DMS114 treated with DMSO at 0.1 percent for 48 hours (cell line): Measurements from ENCODE around the gene PDGFD.

Experiments
- DNase-seq: peaks from one replicate; lab custom pipeline; 2025; ENCODE audit not compliant: unreplicated experiment; lab: John Stamatoyannopoulos, UW

Gene PDGFD

DNA sequence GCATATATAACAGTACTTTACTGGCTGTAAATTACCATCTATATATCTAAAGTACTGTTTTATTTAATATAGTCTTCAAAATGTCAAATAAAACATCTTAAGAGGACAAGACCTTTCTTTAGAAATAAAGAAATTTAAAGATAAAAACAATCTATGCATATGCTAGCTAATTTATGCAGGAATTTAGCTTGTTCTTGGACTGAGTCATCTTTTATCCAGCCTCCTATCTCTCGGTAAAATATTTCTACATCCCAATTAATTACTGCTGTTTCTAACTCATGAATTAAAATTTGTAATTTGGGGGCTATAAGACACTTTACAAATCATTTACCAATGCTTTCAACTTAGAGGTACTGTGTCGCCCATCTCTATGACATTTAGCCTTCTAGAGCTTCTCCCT, 200.3 kb downstream of the PDGFD start:
- DNase-seq: no peak

DNA sequence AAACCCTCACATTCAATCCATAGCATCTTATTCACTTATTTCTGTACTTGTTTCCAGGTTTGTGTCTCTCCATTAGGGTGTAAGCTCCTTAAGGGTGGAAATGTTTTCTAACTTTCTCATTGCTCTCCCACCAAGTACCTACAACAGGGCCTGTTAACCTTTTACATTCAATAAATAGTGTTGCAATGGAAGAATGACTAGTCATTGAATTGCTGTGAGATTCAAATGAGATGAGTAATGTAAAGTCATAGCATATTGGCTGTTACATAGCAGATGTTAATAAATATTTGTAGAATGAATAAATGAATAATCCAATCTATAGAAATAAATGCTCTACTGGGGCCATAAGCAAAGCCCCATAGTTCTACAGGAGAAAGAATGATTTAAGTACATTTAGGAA, 202.9 kb downstream of the PDGFD start:
- no peak for DNase-seq

DNA sequence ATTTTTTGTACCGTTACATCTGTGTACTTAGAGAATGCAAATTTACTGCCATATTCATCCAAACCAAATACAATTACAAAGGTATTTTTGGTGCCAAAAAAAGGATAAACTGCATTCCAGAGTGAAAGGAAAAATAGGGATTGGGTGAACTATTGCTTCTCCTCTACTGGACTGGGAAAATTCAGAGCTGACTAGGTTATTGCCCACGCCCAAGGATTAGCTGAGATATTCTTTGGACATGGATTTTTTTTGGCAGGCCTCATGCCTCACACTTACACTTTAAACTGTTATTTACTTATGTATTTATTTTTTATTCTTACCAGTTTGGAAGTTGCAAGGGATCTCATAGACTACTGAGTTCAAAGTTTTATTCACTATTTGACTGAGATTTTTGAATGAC, 203.8 kb downstream of the PDGFD start:
- DNase-seq: no peak

DNA sequence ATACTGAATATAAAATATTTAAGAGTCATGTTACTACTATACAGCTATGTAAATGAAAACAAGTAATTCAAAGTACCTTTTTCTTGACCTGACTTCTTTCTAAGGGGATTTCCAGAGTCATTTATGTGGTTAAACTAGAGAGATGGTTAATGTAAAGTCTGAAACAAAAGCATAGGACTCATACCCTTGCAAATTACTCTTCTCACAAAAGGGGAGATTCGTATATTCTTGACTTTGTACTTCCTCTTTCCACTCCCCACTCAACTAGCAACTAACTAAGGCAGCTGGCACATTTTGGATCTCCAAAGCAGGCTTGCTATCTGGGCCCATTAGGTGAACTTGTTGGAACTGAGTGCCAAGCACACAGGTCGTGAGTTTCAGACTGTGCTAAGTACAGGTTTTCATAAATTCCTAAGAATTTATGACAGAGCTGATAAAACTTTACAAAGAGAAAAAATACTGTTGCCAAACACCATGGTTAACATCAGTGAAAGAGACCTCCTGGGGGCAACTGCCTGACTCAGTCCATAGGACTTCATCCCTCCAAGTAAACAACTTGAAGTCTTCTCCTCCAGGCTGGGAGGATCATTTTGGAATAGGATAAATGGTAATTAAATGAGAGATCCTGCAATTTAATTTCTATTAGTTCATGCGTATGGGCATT, 204.5 kb downstream of the PDGFD start:
- no peak for DNase-seq

DNA sequence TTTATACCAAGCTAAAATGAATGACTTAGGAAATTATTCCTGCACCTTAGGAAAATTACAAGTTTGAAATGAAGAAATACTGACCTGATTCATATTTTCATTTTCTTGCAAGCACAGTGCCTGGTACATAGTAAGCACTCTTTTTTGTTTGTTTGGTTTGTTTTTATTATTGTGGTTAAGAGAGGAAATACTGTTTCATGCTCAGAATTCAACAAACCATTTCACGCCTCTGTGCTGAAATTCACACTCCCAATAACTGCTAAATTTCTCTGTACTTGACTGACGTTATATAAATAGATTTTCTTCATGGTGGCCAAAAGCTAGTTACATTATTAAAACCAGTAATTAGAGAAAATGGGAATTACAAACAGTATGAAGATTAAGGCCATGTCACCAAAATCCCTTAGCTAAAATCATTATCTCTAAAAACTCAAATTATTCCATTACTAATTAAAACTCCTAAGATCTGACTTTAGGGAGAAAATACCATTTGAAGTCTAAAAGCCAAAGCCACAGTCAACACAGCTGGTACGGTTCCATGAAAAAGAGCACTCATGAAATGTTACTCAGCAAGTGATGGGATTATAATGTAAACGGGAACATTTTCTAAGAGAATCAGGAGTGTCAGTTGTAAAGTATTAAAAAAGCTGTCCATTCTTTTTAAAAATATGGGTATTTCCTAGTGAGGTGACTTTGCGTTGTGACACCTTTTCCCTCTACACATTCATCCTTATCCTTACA, 205.3 kb downstream of the PDGFD start:
- no peak for DNase-seq

DNA sequence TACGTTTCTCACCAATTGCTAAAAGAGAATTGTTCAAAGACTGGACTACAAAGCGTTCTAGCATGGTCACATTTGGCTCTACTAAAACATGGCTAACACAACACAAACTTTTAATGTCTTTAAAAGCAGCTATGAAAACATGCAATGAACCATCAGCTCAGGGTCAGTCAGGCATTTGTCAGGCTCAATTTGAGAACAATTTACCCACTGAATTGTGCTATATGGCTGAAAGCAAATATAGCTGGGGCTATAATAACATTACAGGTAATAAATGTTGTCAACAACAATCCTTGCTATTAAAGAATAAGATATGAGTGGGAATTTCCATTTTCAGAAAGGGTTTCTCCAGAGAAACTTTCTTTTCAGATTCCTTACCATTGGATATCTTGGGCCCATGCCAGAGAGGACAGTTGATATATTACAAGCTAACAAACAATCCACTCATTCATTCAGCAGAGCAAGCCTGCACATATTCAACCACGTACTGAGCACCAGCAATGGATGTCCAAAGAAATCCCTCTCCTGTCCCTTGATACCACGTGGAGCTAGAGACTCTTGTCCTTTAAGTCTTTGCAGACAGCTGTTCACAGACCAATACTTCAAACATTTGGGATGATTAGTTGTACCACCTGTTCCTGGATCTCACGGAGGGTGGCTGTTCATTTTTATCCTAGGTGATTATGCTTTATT, 210.0 kb downstream of the PDGFD start:
- DNase-seq: no peak

DNA sequence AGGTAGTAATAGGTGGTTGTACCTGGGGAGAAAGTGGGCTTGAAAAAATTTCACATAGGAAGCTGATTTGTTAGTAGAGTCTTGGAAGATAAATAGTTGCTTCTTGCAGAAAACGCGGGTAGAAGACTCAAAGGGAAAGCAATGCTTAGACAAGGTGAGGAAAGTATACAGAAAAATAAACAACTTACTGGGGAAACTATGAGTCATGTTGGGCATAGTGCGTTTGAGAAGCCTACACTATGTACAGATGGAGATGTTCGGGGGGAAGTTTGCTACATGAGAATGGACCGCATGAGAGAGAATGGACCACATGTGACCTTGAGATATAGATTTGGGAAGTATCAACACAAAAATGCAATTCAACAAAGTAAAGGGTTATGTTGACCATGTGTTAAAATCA, 214.2 kb downstream of the PDGFD start:
- DNase-seq: no peak

DNA sequence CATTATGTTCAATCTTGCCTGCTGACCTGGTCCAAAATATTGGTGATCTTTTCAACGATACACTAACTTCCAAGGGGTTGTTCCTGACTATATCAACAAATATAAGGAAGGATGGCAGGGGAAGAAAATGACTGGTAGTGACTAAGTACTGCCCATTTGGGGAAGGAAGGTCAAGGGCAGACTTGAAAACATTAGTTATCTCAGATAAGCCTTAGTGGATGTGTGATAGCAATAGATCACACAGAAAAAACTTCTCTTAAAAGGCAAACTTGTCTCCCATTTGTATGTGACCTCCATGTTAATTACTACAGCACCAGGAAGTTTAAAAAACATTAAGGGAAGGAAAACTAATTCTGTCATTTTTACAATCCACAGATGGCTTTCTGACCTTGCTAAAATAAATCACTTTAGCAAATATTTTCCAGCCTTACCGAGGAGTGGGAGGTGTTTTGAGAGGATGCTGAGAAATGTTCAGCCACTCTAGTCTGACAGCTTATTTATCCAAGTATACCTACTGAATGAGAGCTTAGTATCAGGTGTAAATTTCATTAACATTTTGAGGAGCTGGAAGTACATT, 215.7 kb downstream of the PDGFD start:
- no peak for DNase-seq

DNA sequence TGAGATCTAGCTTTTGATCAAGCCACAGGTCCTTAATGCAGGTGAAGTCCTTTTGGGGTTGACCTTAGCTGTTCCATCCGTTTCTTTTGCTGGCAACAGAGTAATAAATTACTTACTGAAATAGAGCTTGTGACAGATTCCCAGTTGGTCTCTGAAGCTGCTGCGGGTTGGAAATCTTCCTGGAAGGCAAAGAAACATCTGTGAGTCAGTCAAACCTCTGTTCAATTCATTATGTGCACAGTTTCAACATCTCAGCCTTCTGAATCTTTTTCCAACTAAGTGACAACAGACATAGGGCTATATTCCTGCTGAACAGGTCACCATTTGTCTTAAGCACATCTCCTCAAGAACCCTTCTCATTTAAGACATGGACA, 216.4 kb downstream of the PDGFD start:
- DNase-seq: no peak

DNA sequence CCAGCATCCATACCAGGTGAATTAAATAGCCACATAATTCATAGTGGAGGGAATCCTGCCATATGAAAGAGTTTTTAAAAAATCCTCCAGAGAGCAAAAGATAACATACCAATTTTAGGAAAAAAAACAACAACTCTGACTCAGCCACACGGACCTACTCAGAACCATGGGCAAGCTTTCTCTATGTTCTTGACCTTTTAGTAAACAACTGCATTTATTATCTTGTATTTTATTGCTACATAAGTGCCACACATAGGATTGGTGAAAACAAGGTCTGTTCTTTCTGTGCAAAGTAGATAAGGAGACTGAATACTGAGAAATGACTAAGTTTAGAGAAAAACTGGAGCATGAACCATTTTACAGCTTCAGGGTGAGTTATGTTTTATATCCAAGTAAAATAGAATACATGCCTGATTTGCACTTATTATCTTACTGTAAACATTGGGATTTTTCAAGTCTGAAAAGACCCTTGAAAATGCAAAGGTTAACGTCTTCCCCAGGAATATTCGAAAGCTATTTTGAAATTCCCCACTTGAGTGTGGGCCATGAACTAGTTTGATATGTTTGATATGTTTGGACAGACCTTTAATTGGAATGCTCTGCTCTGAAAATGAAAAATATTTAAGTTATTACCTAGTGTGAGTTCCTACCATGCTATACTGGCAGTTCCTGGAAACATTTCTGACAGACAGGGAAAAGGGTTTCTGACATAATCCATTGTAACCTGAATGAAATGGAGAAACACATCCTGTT, 217.0 kb downstream of the PDGFD start:
- no peak for DNase-seq

DNA sequence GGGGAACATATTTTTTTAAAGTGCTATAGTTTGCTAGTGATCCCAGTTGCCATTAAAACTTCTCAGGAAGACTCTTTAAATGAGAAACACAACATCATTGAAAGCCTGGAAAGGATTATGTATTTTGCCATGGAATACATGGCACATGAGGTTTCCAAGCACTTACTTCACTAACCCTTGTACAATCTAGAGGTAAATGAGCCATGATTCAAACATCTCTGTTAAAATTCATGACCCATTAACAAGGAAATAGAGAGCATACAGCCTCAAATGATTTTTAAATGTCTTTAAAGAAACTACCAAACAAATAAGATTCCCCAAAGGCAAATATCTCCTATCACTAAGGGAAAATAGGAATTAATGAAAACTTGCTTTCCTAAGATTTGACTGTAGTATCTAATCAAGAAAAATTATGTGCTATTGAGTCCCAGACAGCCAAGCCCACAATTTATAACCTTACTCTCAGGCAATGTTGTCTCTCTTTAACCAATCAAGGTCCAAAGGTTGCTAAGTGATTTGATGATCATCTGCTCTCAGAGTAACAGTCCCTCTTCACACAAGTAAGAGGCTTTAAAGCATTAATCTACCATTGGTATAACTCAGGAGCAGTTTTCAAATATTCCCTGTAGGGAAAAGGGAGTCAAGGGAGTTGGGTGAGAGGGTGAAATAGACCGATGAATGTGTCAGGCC, 219.6 kb downstream of the PDGFD start:
- no peak for DNase-seq

DNA sequence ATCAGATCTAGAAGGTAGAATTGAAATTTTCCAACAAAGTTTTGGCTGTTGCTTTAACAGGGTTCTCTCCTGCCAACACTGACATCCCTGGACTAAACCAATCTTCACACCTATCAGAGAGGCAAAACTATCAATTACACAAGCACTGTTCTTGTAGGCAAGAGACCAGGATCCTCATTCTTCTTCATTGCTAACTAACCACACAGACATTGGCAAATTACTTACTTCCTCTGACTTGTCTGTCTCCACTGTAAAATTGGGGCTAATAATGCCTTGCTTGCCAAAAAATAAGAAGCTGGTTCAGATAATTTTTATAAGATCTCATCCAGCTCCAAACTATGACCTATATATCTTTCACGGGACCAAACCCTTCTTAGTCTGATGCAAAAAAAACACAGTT, 221.3 kb downstream of the PDGFD start:
- DNase-seq: no peak

DNA sequence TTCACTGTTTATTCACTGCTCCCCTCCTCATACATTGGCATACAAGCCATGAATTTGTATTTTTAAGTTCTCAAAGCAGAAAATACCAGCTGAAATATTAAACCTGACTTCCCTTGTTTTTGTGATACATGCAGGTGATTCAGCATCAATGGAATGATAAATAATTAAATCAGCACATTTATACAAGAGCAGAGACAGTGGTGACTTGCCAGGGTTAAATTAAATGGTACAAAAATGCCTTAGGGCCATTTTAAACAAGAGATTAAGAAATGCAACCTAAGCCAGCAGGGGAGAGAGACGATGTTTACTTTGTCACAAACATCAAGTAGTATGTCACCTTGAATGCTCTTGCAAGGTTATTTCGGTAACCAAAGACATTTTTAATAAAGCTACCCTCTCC, 223.4 kb downstream of the PDGFD start:
- no peak for DNase-seq

DNA sequence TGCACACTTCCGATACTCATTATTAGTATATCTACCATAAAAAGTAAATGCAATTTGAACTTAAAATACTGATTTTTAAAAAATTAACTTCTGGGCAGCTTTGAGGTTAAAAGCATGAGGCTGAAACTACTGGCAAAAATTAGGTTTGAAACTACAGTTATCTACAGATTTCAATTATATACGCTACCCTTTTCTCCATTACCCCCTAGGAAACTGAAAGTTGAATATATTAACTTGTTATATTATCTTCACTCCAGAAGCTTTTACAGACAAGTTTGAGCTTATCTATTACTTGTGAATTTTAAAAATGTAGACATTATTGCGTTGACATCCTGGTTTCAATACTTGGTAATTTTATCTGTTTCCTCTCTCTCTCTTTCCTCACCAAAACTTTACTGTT, 224.3 kb downstream of the PDGFD start:
- no peak for DNase-seq

DNA sequence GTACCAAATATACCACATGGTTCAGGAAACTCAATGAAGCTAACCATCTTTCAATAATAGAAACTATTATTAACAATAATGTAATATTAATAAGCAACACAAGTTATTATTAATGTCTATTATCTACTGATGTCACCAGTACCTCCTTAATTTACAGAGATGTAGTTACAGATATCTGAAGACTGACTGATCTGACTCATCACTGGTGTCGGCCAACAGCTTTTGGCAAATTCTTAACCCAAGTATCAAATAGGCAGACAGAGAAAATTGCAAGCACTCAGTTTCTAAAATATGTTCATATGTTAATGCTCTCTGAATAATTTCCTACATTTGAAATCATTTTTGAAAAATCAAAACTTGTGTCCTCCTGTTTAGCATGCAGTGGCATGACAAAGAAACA, 227.9 kb downstream of the PDGFD start:
- no peak for DNase-seq

DNA sequence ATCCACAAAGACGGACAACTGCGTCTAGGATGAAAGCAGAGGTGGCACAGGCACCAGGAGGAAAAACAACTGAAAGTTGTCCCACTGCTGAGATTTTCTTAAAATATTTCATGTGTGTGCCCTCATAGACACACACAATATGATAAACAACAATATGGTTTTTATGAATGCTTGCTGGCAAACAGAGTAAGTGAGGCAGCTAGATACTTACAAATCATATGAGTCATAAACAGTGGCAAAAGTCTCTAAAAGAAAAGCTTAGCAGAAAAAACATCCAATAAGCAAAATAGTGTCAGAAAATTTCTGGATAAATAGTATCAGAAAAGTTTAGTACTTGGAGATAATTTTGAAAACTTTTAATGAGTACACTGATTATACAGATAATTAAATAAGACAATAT, 228.7 kb downstream of the PDGFD start:
- DNase-seq: no peak

DNA sequence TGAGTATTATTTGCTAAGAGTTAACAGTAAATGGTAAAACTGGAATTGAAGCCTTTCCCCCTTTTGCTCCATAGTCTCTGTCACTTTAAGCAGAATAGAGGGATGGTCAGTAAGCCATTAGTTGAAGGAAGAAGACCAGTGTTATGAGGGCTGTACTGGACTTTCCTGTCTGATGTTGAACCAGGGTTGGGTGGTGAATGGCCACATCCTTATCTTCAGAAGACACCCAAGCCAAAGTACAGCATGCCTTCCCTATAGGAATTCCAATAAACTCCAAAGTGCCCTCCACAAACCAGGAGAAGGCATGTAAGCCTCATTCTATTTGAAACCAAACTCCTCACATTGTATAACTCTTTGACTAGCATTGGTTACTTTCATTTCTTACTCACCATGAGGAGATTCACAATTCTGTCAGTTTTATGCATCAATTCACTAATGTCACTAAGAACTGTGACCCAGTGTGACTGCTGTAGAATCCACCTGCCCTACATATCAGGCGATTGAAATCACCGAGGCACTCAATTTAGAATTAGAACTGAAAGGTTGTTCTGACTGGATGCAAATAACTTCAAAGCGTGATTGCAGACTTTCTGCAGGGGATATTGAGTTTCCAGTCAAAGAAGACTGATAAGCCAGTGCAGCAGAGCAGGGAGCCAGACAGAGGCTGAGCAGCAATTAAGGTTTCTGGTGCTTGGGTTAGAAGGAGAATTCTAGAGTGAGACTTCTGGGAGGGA, 234.6 kb downstream of the PDGFD start:
- DNase-seq: no peak

DNA sequence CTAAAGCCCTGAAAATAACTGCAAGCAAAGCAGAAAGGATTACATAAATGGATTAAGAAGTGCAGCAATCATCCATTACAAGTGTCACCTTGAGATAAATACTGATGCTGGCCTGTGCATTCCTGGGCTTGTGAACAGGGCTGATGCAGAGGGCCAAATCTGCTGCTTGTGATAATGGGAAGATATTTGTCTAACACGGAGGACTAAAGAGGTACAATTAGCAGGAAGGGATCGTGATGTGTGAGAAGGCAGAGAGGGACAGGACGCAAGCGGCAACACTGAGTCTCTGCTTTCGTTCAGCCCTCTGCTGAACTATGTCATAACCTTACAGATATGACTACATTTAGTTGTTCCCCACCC, 235.2 kb downstream of the PDGFD start:
- no peak for DNase-seq

DNA sequence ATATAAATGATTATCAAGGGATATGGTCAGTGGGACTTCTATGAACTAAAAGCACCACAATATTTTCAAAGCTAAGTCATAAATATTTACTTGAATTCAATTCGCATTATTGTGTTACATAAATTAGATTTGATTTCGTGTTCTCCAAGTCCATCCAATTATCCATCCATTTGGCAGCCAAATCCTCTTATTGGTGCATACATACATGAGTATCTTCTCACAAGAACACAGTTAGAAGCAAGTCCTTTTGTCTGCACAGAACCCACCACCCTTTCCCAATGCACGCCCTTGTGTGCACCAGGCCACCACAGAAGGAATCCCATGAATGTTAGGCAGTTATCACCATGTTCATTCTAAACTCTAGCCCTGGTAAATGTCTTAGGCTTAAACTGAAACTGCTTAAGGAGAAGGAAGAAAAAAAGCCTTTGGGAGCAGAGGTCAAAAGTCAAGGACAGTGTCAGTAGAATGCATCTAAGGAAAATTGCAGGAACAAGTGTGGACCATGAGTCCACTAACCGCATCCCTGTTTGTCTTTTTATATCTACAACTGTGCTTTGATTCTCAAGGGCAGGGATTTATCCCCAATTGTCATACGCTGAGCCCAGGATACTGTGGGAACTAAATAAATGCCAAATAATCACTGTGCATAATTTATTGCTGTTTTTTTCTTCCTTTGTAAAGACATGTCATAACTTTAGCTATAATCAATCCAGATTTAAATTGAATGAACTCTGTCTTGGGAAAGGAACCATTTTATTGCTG, 235.7 kb downstream of the PDGFD start:
- DNase-seq: no peak
